Keratinocyte (primary cell): ENCODE data around the gene IRX3. TPM values are rescaled to one million over a fixed set of nuclear protein-coding genes. Genes with fewer than 3 reads are reported as not detected.
A peak's percentile ranks its signal among the peaks of the same experiment; 100 is the strongest.

Experiments used
- DNase-seq: peaks from one replicate; pipeline ENCODE4 v3.0.0-alpha.2; 2011; ENCODE audit warnings: low read depth, missing footprints, low spot score
- FAIRE-seq: peaks from 2 replicates; lab custom pipeline; 2011; peaks lifted over from hg19 to GRCh38; lab: Jason Lieb, UNC
- H2AFZ ChIP-seq: 2 replicates; pipeline ENCODE4 v1.6.0; 2012; ENCODE audit warnings: low read length, control low read depth, inconsistent platforms; ENCODE audit not compliant: control insufficient read depth
- H3K27ac ChIP-seq: 2 replicates; pipeline ENCODE4 v1.5.1; 2011; ENCODE audit warnings: low read length; ENCODE audit not compliant: control insufficient read depth, insufficient read depth
- H3K27me3 ChIP-seq: 3 replicates; pipeline ENCODE4 v1.6.0; 2011; ENCODE audit warnings: low read length; ENCODE audit not compliant: control insufficient read depth, insufficient read depth; ENCODE audit errors: extremely low read depth
- H3K36me3 ChIP-seq, 2 experiments: 2 replicates in 1 of 2; 3 replicates in 1 of 2; pipeline ENCODE4 v1.5.1; 2011; ENCODE audit warnings: low read length in 2 of 2, mild to moderate bottlenecking in 1 of 2; ENCODE audit not compliant: control insufficient read depth in 2 of 2, insufficient read depth in 2 of 2; ENCODE audit errors: extremely low read depth in 1 of 2
- H3K4me1 ChIP-seq: 3 replicates; pipeline ENCODE4 v1.5.1; 2011; ENCODE audit warnings: low read length; ENCODE audit not compliant: control insufficient read depth, insufficient read depth; ENCODE audit errors: extremely low read depth
- H3K4me2 ChIP-seq: 3 replicates; pipeline ENCODE4 v1.6.0; 2011; ENCODE audit warnings: low read depth, low read length; ENCODE audit not compliant: control insufficient read depth, insufficient read depth; ENCODE audit errors: extremely low read depth
- H3K4me3 ChIP-seq, 3 experiments: fragments of 200-600 bp in 1 of 3; sonication (generic) in 1 of 3; 2 replicates in 2 of 3; 3 replicates in 1 of 3; pipeline ENCODE4 v1.5.1; 2011 to 2016; ENCODE audit warnings: low read length in 3 of 3, mild to moderate bottlenecking in 3 of 3, control low read depth in 2 of 3, inconsistent platforms in 1 of 3, low read depth in 1 of 3, mixed read lengths in 1 of 3, mixed run types in 1 of 3, moderate library complexity in 1 of 3; ENCODE audit not compliant: control insufficient read depth in 2 of 3, insufficient read depth in 2 of 3; ENCODE audit errors: extremely low read depth in 1 of 3
- H3K79me2 ChIP-seq: 2 replicates; pipeline ENCODE4 v1.6.0; 2012; ENCODE audit warnings: low read length; ENCODE audit not compliant: control insufficient read depth, insufficient read depth
- H3K9ac ChIP-seq: 3 replicates; pipeline ENCODE4 v1.6.0; 2011; ENCODE audit warnings: low read length; ENCODE audit not compliant: control insufficient read depth, insufficient read depth; ENCODE audit errors: extremely low read depth
- H3K9me1 ChIP-seq: 3 replicates; pipeline ENCODE4 v1.6.0; 2011; ENCODE audit warnings: low read length; ENCODE audit not compliant: control insufficient read depth, insufficient read depth; ENCODE audit errors: extremely low read depth
- H3K9me3 ChIP-seq: 2 replicates; pipeline ENCODE4 v1.5.1; 2012; ENCODE audit warnings: low read depth, low read length; ENCODE audit not compliant: control insufficient read depth
- H4K20me1 ChIP-seq: 3 replicates; pipeline ENCODE4 v1.6.0; 2011; ENCODE audit warnings: low read length; ENCODE audit not compliant: control insufficient read depth, insufficient read depth; ENCODE audit errors: extremely low read depth
- EZH2 ChIP-seq: IDR thresholded peaks from one replicate; pipeline ENCODE4 v1.6.1; 2012; ENCODE audit warnings: inconsistent platforms, mild to moderate bottlenecking, low read length, moderate library complexity
- dilution Hi-C: fragments of 300-500 bp; cut with MboI; formaldehyde crosslinking; loops from one replicate; pipeline ENCODE4 v1.7.0; 2020; ENCODE audit warnings: low sequenced_read_pairs; ENCODE audit not compliant: extremely low pct_ligation_motif_present
- polyA plus RNA-seq, 5 experiments: library from polyadenylated mRNA; depleted of rRNA in 3 of 5; stranded (reverse) in 3 of 5; stranded (forward) in 1 of 5; unstranded in 1 of 5; fragments of >200 nt; gene quantifications; 1 replicate in 1 of 5; 2 replicates in 3 of 5; 3 replicates in 1 of 5; pipeline versions ENCODE4 v1.2.1 to v1.2.3, GENCODE V29; 2011 to 2012; ENCODE audit warnings: missing spikeins in 2 of 5, low read depth in 1 of 5, low replicate concordance in 1 of 5
- TF ChIP-seq, protein P1 (sequence below), 3 experiments: IDR thresholded peaks in 1 of 3; conservative IDR thresholded peaks in 1 of 3; optimal IDR thresholded peaks in 1 of 3; 2 replicates in 2 of 3; 3 replicates in 1 of 3; pipeline versions ENCODE3 to v1.5.1; 2011; ENCODE audit warnings: low read length in 3 of 3, mild to moderate bottlenecking in 3 of 3, moderate library complexity in 2 of 3, control low read depth in 1 of 3, inconsistent platforms in 1 of 3; ENCODE audit not compliant: insufficient read depth in 2 of 3; ENCODE audit errors: extremely low read depth in 1 of 3

Gene IRX3
- polyA plus RNA-seq, 1 donor (not counting 4 experiments of a cell fraction or from before 2014, with no cell fraction given), result 3.3 TPM

DNA sequence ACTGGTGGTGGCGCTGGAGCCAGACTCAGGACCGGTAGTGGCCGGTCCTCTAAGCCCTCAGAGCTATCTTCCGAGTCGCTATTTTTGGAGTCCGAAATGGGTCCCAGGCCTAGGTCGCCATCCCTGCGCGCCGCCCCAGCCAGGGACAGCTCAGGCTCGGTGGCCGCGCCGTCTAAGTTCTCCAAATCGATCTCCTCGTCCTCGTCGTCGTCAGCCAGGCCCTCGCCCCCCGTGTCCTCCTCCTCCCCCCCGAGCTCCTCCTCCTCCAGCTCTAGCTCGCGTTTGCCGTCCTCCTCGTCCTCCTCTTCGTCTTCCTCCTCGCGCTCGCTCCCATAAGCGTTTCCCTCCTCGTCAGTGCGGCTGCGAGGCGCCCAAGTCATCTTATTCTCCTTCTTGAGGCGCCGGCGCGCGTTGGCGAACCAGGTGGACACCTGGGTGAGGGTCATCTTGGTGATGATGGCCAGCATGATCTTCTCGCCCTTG lies 1.6 kb downstream of the IRX3 start:
- no peak for TF ChIP-seq EZH2
- TF ChIP-seq, protein P1, sequence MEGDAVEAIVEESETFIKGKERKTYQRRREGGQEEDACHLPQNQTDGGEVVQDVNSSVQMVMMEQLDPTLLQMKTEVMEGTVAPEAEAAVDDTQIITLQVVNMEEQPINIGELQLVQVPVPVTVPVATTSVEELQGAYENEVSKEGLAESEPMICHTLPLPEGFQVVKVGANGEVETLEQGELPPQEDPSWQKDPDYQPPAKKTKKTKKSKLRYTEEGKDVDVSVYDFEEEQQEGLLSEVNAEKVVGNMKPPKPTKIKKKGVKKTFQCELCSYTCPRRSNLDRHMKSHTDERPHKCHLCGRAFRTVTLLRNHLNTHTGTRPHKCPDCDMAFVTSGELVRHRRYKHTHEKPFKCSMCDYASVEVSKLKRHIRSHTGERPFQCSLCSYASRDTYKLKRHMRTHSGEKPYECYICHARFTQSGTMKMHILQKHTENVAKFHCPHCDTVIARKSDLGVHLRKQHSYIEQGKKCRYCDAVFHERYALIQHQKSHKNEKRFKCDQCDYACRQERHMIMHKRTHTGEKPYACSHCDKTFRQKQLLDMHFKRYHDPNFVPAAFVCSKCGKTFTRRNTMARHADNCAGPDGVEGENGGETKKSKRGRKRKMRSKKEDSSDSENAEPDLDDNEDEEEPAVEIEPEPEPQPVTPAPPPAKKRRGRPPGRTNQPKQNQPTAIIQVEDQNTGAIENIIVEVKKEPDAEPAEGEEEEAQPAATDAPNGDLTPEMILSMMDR (optimal IDR thresholded peaks at IDR 0.05 in 1 of 3, IDR thresholded peaks at IDR 0.05 in 1 of 3, conservative IDR thresholded peaks at IDR 0.05 in 1 of 3; ENCODE audit: extremely low read depth in 1 of 3, insufficient read depth in 2 of 3, low read length in 3 of 3), result no peak
- no peaks in the 10 kb centered on the region for H3K36me3 ChIP-seq
- peak overlapping the region; percentile 69 for H2AFZ ChIP-seq
- H3K9me1 ChIP-seq, result no peaks in the 10 kb centered on the region
- no peaks in the 10 kb centered on the region for H3K4me1 ChIP-seq
- H3K9ac ChIP-seq, result peak overlapping the region; percentile 89
- H3K27me3 ChIP-seq, result no peaks in the 10 kb centered on the region
- no peak overlapping the region for H3K27ac ChIP-seq
- FAIRE-seq (no peak), DNase-seq (no peak)
- dilution Hi-C loops, result no loop called here
- H3K4me2 ChIP-seq, result peak overlapping the region; percentile 80
- peak overlapping the region; percentile 77 to 91 (median 82) for H3K4me3 ChIP-seq
- H4K20me1 ChIP-seq, result no peaks in the 10 kb centered on the region
- no peaks in the 10 kb centered on the region for H3K79me2 ChIP-seq
- no peaks in the 10 kb centered on the region for H3K9me3 ChIP-seq

- Histone ChIP-seq H3K79me2 (no peaks in the 10 kb centered on the region), H4K20me1 (no peaks in the 10 kb centered on the region), H3K9me1 (no peaks in the 10 kb centered on the region), H2AFZ (no peak overlapping the region), H3K4me2 (peak overlapping the region; percentile 80), H3K4me1 (no peaks in the 10 kb centered on the region), H3K36me3 (no peaks in the 10 kb centered on the region), H3K27me3 (no peaks in the 10 kb centered on the region), H3K9ac (peak overlapping the region; percentile 89), H3K27ac (no peak overlapping the region), H3K4me3 (peak overlapping the region; percentile 34 to 82 (median 42)), H3K9me3 (no peaks in the 10 kb centered on the region)
- TF ChIP-seq EZH2, result no peak
- TF ChIP-seq, protein P1 (optimal IDR thresholded peaks at IDR 0.05 in 1 of 3, IDR thresholded peaks at IDR 0.05 in 1 of 3, conservative IDR thresholded peaks at IDR 0.05 in 1 of 3; ENCODE audit: extremely low read depth in 1 of 3, insufficient read depth in 2 of 3, low read length in 3 of 3), result no peak
- DNase-seq (no peak), FAIRE-seq (no peak)
- dilution Hi-C loops, result no loop called here
Observed at GRCh38 chr16:54284319-54284930, 2.2 kb downstream of the IRX3 start.
